ENCODE measurements around the gene UVRAG. TPM values are rescaled to one million over a fixed set of nuclear protein-coding genes. Genes with fewer than 3 reads are reported as not detected.

Gene UVRAG
- total and polyA plus RNA-seq, 2 of the 13 experiments (the other 11 are each of a cell fraction or from before 2014, with no cell fraction given) = 9.7 to 17.3 TPM

- TF ChIP-seq POLR2AphosphoS2 (IDR thresholded peaks at IDR 0.05; ENCODE audit: low read depth, low read length) = no peak
- TF ChIP-seq RNF2 (conservative IDR thresholded peaks at IDR 0.05; ENCODE audit: low read depth) = no peak
- TF ChIP-seq ZNF205 (CRISPR knock-in tag; IDR thresholded peaks at IDR 0.05) = no peak
- peak in 1 of 2 experiments; percentile 11; a peak in 1 of 4 replicates for TF ChIP-seq POLR2A (IDR thresholded peaks at IDR 0.05; ENCODE audit: insufficient read depth in 1 of 2, low read depth in 2 of 2, low read length in 2 of 2)
- TF ChIP-seq PTBP1 (IDR thresholded peaks at IDR 0.05; ENCODE audit: low read depth, low read length, poor library complexity, severe bottlenecking) = no peak
- TF ChIP-seq ZNF432 (CRISPR knock-in tag; IDR thresholded peaks at IDR 0.05; ENCODE audit: borderline replicate concordance) = no peak
- TF ChIP-seq MAFG (CRISPR knock-in tag; IDR thresholded peaks at IDR 0.05) = no peak
- TF ChIP-seq ASH2L (IDR thresholded peaks at IDR 0.05; ENCODE audit: insufficient read length, low read depth, low read length) = peak; percentile 67
- TF ChIP-seq ZNF382 (CRISPR knock-in tag; IDR thresholded peaks at IDR 0.05; ENCODE audit: borderline replicate concordance) = no peak
- TF ChIP-seq ZBTB43 (CRISPR knock-in tag; conservative IDR thresholded peaks at IDR 0.05) = no peak
- no peak for TF ChIP-seq NRL (CRISPR knock-in tag; IDR thresholded peaks at IDR 0.05; ENCODE audit: borderline replicate concordance)
- no peak for TF ChIP-seq ZKSCAN5 (CRISPR knock-in tag; IDR thresholded peaks at IDR 0.05)
- TF ChIP-seq FOSL1 (CRISPR knock-in tag; IDR thresholded peaks at IDR 0.05; ENCODE audit: borderline replicate concordance) = no peak
- TF ChIP-seq TIGD3 (CRISPR knock-in tag; IDR thresholded peaks at IDR 0.05; ENCODE audit: borderline replicate concordance) = no peak
- TF ChIP-seq KAT2B (IDR thresholded peaks at IDR 0.05; ENCODE audit: borderline replicate concordance, low read depth, low read length) = no peak
- no peak for TF ChIP-seq NFRKB (IDR thresholded peaks at IDR 0.05)
- TF ChIP-seq HMGXB3 (CRISPR knock-in tag; IDR thresholded peaks at IDR 0.05; ENCODE audit: borderline replicate concordance) = no peak
These were observed 547 bp downstream of the UVRAG start (continued) for GRCh38 chr11:75815345-75816168.

Data from HepG2 (cell line).